ENCODE data around the gene SPRN.
"Not testable (repeated sequence)": the region's sequence is repeated elsewhere in the genome, so short reads cannot be mapped to it uniquely, and the experiment has no call there.

The SPRN gene

GRCh38 chr10:133424601-133425000 lies at the start of gene SPRN:
TSS of gene SPRN (minus strand) at chr10:133424625. CDS start at chr10:133423681, 944 bp downstream.
- not testable (repeated sequence) for DNase-seq (ENCODE audit: low read depth in 2 of 2, low spot score in 1 of 2)

GRCh38 chr10:133474027-133474426 lies 49.6 kb upstream of the SPRN start:
- no peak for DNase-seq (ENCODE audit: low read depth in 2 of 2, low spot score in 1 of 2)

GRCh38 chr10:133473270-133473669 lies 48.8 kb upstream of the SPRN start:
- DNase-seq (ENCODE audit: low read depth in 2 of 2, low spot score in 1 of 2), result no peak

GRCh38 chr10:133471300-133472109 lies 47.1 kb upstream of the SPRN start:
- DNase-seq (ENCODE audit: low read depth in 2 of 2, low spot score in 1 of 2), result no peak

GRCh38 chr10:133469205-133469604 lies 44.8 kb upstream of the SPRN start:
- not testable (repeated sequence) for DNase-seq (ENCODE audit: low read depth in 2 of 2, low spot score in 1 of 2)

- no peak for DNase-seq (ENCODE audit: low read depth in 2 of 2, low spot score in 1 of 2)
These were observed 43.0 kb upstream of the SPRN start for GRCh38 chr10:133467286-133467911.

GRCh38 chr10:133466683-133467275 lies 42.4 kb upstream of the SPRN start:
- DNase-seq (ENCODE audit: low read depth in 2 of 2, low spot score in 1 of 2), result no peak

GRCh38 chr10:133465950-133466474 lies 41.6 kb upstream of the SPRN start:
- DNase-seq (ENCODE audit: low read depth in 2 of 2, low spot score in 1 of 2), result no peak

GRCh38 chr10:133465191-133465949 lies 40.9 kb upstream of the SPRN start:
- DNase-seq (ENCODE audit: low read depth in 2 of 2, low spot score in 1 of 2), result no peak

- DNase-seq (ENCODE audit: low read depth in 2 of 2, low spot score in 1 of 2), result no peak
These were observed 40.2 kb upstream of the SPRN start for GRCh38 chr10:133464582-133465031.

GRCh38 chr10:133462512-133463305 lies 38.3 kb upstream of the SPRN start:
- DNase-seq (ENCODE audit: low read depth in 2 of 2, low spot score in 1 of 2), result no peak

- DNase-seq (ENCODE audit: low read depth in 2 of 2, low spot score in 1 of 2), result no peak
These were observed 37.4 kb upstream of the SPRN start for GRCh38 chr10:133461841-133462240.

GRCh38 chr10:133461027-133461426 lies 36.6 kb upstream of the SPRN start:
- DNase-seq (ENCODE audit: low read depth in 2 of 2, low spot score in 1 of 2), result no peak

- no peak for DNase-seq (ENCODE audit: low read depth in 2 of 2, low spot score in 1 of 2)
These were observed 35.9 kb upstream of the SPRN start for GRCh38 chr10:133460208-133460769.

- no peak for DNase-seq (ENCODE audit: low read depth in 2 of 2, low spot score in 1 of 2)
These were observed 35.2 kb upstream of the SPRN start for GRCh38 chr10:133459454-133460207.

- DNase-seq (ENCODE audit: low read depth in 2 of 2, low spot score in 1 of 2), result no peak
These were observed 34.5 kb upstream of the SPRN start for GRCh38 chr10:133458710-133459453.

GRCh38 chr10:133458021-133458709 lies 33.7 kb upstream of the SPRN start:
- no peak for DNase-seq (ENCODE audit: low read depth in 2 of 2, low spot score in 1 of 2)

Measured in stimulated activated CD8-positive, alpha-beta memory T cell treated with anti-CD3 and anti-CD28 coated beads, Interleukin-4, amount 100 ng/mL, for 1 hour (primary cell).